Spinal cord (tissue), 10 donors: ENCODE data around the gene ELOVL5. TPM values are rescaled to one million over a fixed set of nuclear protein-coding genes. Genes with fewer than 3 reads are reported as not detected.

Experiments used
- DNase-seq, 6 donors: peaks; one replicate each; pipeline versions ENCODE4 v3.0.0 to v3.0.0-alpha.2; 2013 to 2015; ENCODE audit warnings: low spot score in 6 of 6, low read depth in 4 of 6
- H3K27ac ChIP-seq: one replicate; pipeline ENCODE4 v1.5.1; 2013; ENCODE audit warnings: low read depth, low read length, control low read depth
- H3K27me3 ChIP-seq: one replicate; pipeline ENCODE4 v1.6.1; 2013; ENCODE audit warnings: low read length; ENCODE audit not compliant: control insufficient read depth, insufficient read depth
- H3K36me3 ChIP-seq: one replicate; pipeline ENCODE4 v1.6.1; 2013; ENCODE audit warnings: low read length; ENCODE audit not compliant: control insufficient read depth, insufficient read depth
- H3K4me1 ChIP-seq: one replicate; pipeline ENCODE4 v1.6.1; 2013; ENCODE audit warnings: low read length; ENCODE audit not compliant: control insufficient read depth, insufficient read depth
- H3K4me3 ChIP-seq: one replicate; pipeline ENCODE4 v1.5.1; 2013; ENCODE audit warnings: low read depth, low read length, control low read depth
- H3K9me3 ChIP-seq: one replicate; pipeline ENCODE4 v1.6.1; 2013; ENCODE audit warnings: low read length; ENCODE audit not compliant: control insufficient read depth, insufficient read depth
- WGBS: methylation state at CpG from one replicate; pipeline ENCODE4 v1.1.5; 2013; ENCODE audit warnings: missing lambda C conversion rate; ENCODE audit not compliant: insufficient coverage; 5-methylcytosine and 5-hydroxymethylcytosine counted together
- polyA plus RNA-seq, 2 donors: library from polyadenylated mRNA; unstranded; fragments of 120-200 nt; gene quantifications; one replicate each; pipeline ENCODE4 v1.2.1, GENCODE V29; 2013; ENCODE audit not compliant: insufficient read length in 2 of 2
- total RNA-seq, 2 donors: library from RNA; depleted of rRNA in 1 of 2; stranded (reverse); fragments of 120-200 nt in 1 of 2; fragments of >200 nt in 1 of 2; gene quantifications; one replicate each; pipeline versions ENCODE4 v1.2.3 to v1.2.4, GENCODE V29; 2013 to 2014
- donor health status: healthy.

The ELOVL5 gene
- total and polyA plus RNA-seq, 4 donors = 65.0 to 99.5 (median 87.6) TPM

GRCh38 chr6:53361549-53362031 lies 12.8 kb upstream of the ELOVL5 start:
- DNase-seq = peak in 2 of 6 donors; percentile 7 to 29
- Histone ChIP-seq H3K4me3 (no peak overlapping the region), H3K36me3 (no peaks in the 10 kb centered on the region), H3K27me3 (no peaks in the 10 kb centered on the region), H3K9me3 (no peaks in the 10 kb centered on the region), H3K27ac (no peak overlapping the region), H3K4me1 (peaks cover 10% of the 10 kb centered on the region)
- 40% methylated on average over 4 of the region's 4 CpGs for WGBS

- peak overlapping the region; percentile 78 for H3K4me3 ChIP-seq
- peak overlapping the region; percentile 84 for H3K27ac ChIP-seq
- no peaks in the 10 kb centered on the region for H3K9me3 ChIP-seq
- no peaks in the 10 kb centered on the region for H3K36me3 ChIP-seq
- 24% methylated on average over 6 of the region's 10 CpGs for WGBS
- H3K27me3 ChIP-seq = no peaks in the 10 kb centered on the region
- peaks cover 10% of the 10 kb centered on the region for H3K4me1 ChIP-seq
- peak in 2 of 6 donors; percentile 9 to 15 for DNase-seq
Measured at GRCh38 chr6:53360093-53360912, 11.6 kb upstream of the ELOVL5 start.

DNA sequence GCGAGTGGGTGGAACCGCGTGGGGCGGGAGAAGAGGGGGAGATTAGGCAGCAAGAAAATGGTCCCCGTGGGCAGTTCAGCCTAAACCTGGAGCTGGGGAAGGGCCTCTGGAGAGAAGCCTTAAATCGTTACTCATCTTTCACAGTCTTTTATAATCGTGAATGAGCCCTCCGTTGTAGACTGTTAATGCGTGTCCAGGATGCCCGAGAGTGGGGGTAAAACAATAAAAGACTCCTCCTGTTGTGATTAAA lies 11.0 kb upstream of the ELOVL5 start:
- no peaks in the 10 kb centered on the region for H3K27me3 ChIP-seq
- H3K9me3 ChIP-seq = no peaks in the 10 kb centered on the region
- H3K4me3 ChIP-seq = peak overlapping the region; percentile 78
- H3K36me3 ChIP-seq = no peaks in the 10 kb centered on the region
- H3K27ac ChIP-seq = peak overlapping the region; percentile 84
- WGBS = 0% methylated on average over 3 of the region's 10 CpGs
- DNase-seq = no peak
- H3K4me1 ChIP-seq = peaks cover 10% of the 10 kb centered on the region

DNA sequence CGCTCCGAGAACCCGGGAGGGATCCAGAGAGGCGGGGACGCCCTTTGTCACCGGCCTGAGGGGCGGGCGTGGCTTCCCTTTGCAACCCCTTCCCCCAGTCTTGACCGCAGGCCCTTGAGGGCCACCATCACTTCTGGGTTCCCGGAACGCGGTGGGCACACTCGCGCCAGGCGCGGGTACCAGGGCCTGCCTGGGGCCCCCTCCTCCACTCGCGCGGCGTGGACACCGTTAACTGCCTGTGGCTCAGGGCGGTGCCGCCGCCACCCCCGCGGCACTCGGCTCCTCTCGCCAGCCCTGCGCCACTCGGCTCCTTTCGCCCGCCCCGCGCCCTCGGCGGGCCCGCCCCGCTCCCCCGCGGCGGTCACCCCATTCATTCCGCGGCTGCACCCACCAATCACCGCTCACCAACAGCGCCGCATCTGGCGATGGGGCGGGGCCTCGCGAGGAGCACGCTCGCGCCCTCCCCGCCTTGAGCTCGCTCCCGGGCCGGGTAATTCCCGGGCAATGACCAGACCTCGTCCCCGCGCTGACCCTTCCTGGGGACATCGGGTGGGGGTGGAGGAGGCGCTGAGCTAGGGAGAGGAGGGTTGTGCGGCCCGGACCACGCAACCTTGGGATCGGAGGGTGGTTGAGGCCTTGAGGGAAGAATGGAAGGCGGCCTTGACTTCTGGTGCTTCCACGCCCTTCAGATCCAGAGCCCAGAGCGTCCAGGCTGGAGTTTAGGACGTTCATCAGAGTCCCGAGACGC lies 10.5 kb upstream of the ELOVL5 start:
- under 1% methylated on average over 73 of the region's 73 CpGs for WGBS
- H3K27ac ChIP-seq = peak overlapping the region; percentile 91
- DNase-seq = peak in 5 of 6 donors; percentile 84 to 98 (median 90)
- H3K27me3 ChIP-seq = no peaks in the 10 kb centered on the region
- no peaks in the 10 kb centered on the region for H3K36me3 ChIP-seq
- H3K4me3 ChIP-seq = peak overlapping the region; percentile 78
- H3K9me3 ChIP-seq = no peaks in the 10 kb centered on the region
- peaks cover 10% of the 10 kb centered on the region for H3K4me1 ChIP-seq

DNA sequence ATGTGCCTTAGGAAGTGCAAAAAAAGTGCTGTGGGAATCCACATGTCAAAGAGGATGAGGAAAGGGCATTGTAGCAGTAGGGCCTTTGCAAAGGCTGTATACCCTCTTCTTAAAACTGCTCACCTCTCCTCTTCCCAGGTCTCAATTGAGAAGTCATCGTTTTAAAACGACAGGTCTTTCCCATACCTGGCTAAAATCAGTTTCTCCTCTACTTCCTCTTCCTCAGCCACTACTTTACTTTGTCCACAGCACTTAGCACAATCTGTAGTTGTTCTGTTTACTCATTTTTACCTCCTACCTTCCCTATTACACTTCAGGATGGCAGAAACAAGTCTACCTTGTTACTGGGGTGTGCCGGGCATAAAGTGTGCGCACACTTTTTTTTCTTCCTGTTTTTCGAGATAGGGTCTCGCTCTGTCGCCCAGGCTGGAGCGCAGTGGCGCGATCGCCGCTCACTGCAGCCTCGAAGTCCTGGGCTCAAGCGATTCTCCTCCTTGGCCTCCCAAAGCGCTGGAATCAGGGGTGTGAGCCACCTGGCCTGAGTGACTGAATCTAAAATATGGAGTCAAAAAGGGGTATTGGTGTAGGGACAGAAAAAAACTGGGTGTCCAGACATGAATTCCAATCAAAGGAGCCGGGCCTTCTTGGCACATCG lies 9.8 kb upstream of the ELOVL5 start:
- 9% methylated on average over 17 of the region's 17 CpGs for WGBS
- Histone ChIP-seq H3K9me3 (no peaks in the 10 kb centered on the region), H3K4me3 (peak overlapping the region; percentile 78), H3K36me3 (no peaks in the 10 kb centered on the region), H3K4me1 (peaks cover 10% of the 10 kb centered on the region), H3K27ac (peak overlapping the region; percentile 91), H3K27me3 (no peaks in the 10 kb centered on the region)
- peak in 2 of 6 donors; percentile 4 to 7 for DNase-seq

- WGBS = no CpG with 5 or more reads among the region's 7 CpGs
- Histone ChIP-seq H3K27ac (no peak overlapping the region), H3K4me1 (peaks cover 10% of the 10 kb centered on the region), H3K27me3 (no peaks in the 10 kb centered on the region), H3K4me3 (no peak overlapping the region), H3K36me3 (no peaks in the 10 kb centered on the region), H3K9me3 (no peaks in the 10 kb centered on the region)
- no peak for DNase-seq
Measured at GRCh38 chr6:53357576-53358360, 9.0 kb upstream of the ELOVL5 start.

DNA sequence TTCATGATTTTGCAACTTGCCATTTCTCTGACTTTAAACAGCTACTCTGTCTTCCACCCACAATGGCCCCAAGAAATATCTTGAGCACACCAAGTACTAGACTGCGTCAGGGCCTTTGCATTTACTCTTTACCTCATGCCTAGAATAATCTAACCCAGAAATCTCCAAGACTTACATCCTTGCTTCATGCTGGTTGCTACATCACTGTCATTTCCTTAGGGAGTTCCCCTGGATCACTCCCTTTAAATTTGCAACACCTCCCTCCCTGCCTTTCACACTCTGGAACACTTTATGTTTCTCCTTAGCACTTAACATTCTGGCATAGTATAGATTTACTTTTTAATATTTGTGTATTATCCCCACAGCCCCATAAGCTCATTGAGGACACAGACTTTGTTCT lies 4.9 kb upstream of the ELOVL5 start:
- Histone ChIP-seq H3K4me3 (no peak overlapping the region), H3K9me3 (no peaks in the 10 kb centered on the region), H3K27ac (no peak overlapping the region), H3K4me1 (peaks cover 2% of the 10 kb centered on the region), H3K36me3 (no peaks in the 10 kb centered on the region), H3K27me3 (no peaks in the 10 kb centered on the region)
- no peak for DNase-seq
- 94% methylated on average over 1 of the region's 1 CpG for WGBS

GRCh38 chr6:53352360-53352759 lies 3.6 kb upstream of the ELOVL5 start:
- 80% methylated on average over 2 of the region's 3 CpGs for WGBS

GRCh38 chr6:53349209-53349693 lies 501 bp upstream of the ELOVL5 start:
- H3K27ac ChIP-seq = peak overlapping the region; percentile 98

More at GRCh38 chr6:53352360-53352759, 3.6 kb upstream of the ELOVL5 start:
- Histone ChIP-seq H3K4me1 (no peaks in the 10 kb centered on the region), H3K9me3 (no peaks in the 10 kb centered on the region), H3K27me3 (no peaks in the 10 kb centered on the region), H3K27ac (no peak overlapping the region), H3K4me3 (no peak overlapping the region), H3K36me3 (no peaks in the 10 kb centered on the region)
- no peak for DNase-seq

More at GRCh38 chr6:53349209-53349693, 501 bp upstream of the ELOVL5 start:
- 2% methylated on average over 6 of the region's 15 CpGs for WGBS
- no peaks in the 10 kb centered on the region for H3K4me1 ChIP-seq
- no peaks in the 10 kb centered on the region for H3K36me3 ChIP-seq
- peak overlapping the region; percentile 75 for H3K4me3 ChIP-seq
- DNase-seq = no peak
- H3K9me3 ChIP-seq = no peaks in the 10 kb centered on the region
- no peaks in the 10 kb centered on the region for H3K27me3 ChIP-seq
